AG04449 (cell line): ENCODE results near the gene NGRN.
"Not testable (repeated sequence)": the region's sequence is repeated elsewhere in the genome, so short reads cannot be mapped to it uniquely, and the experiment has no call there.

ENCODE experiments used
- CTCF ChIA-PET: fragments of 350-600 bp; formaldehyde crosslinking; extraction: SDS; loops from one replicate; lab custom pipeline; 2021; ENCODE audit warnings: antibody characterized with exemption; lab: Yijun Ruan, JAX
- POLR2A ChIA-PET: fragments of 400-600, 350-600 bp; formaldehyde crosslinking; extraction: SDS; loops from one replicate; lab custom pipeline; 2020; ENCODE audit warnings: antibody characterized with exemption, inconsistent platforms; lab: Yijun Ruan, JAX
- DNase-seq: peaks from one replicate; pipeline ENCODE4 v3.0.0-alpha.2; 2010; ENCODE audit warnings: low read depth, low spot score
- H3K4me3 ChIP-seq: 2 replicates; pipeline ENCODE4 v1.5.1; 2011; ENCODE audit warnings: low read depth, mild to moderate bottlenecking, control low read depth, low read length
- TF ChIP-seq, protein P1 (sequence below): IDR thresholded peaks from one replicate; pipeline ENCODE4 v1.5.1; 2011; ENCODE audit warnings: mild to moderate bottlenecking, moderate library complexity, low read length, control low read depth, inconsistent platforms; ENCODE audit not compliant: insufficient read depth; ENCODE audit errors: missing control alignments

Gene NGRN

DNA sequence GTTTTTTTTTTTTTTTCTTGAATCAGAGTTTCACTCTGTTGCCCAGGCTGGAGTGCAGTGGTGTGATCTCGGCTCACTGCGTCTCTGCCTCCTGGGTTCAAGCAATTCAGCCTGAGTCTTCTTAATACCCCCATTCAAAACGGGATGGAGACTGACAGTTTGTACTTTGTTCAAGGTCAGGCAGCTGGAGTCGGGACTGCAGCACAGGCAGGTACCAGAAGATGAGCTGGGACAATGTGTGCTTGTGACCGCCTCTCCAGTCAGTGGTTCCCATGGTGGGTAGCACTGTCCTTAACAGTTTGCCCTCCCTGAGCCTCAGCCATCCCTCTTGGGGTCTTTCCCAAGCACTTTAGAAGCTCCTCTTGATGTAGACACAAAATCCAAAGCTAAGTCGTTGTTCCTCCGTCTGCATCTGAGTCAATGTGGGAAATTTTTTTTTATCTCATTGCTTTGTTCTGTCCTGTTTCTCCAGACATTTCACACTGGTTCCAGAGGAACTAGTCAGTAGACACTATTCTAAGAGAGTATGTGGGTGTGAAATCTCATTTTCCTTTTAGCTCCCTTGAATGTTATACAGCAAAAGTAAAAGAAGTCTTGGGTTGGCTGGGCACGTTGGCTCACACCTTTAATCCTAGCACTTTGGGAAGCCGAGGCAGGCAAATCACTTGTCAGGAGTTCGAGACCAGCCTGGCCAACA is 21.4 kb upstream of the NGRN start:
- POLR2A ChIA-PET, result no interaction called here
- TF ChIP-seq, protein P1, sequence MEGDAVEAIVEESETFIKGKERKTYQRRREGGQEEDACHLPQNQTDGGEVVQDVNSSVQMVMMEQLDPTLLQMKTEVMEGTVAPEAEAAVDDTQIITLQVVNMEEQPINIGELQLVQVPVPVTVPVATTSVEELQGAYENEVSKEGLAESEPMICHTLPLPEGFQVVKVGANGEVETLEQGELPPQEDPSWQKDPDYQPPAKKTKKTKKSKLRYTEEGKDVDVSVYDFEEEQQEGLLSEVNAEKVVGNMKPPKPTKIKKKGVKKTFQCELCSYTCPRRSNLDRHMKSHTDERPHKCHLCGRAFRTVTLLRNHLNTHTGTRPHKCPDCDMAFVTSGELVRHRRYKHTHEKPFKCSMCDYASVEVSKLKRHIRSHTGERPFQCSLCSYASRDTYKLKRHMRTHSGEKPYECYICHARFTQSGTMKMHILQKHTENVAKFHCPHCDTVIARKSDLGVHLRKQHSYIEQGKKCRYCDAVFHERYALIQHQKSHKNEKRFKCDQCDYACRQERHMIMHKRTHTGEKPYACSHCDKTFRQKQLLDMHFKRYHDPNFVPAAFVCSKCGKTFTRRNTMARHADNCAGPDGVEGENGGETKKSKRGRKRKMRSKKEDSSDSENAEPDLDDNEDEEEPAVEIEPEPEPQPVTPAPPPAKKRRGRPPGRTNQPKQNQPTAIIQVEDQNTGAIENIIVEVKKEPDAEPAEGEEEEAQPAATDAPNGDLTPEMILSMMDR, result no peak
- CTCF ChIA-PET, result interaction anchor here (1.6 kb wide), 2 partner anchors 13 to 41 kb away, joined by 3 read pairs; no protein-coding TSS in a partner anchor
- H3K4me3 ChIP-seq, result no peak overlapping the region
- DNase-seq, result no peak

DNA sequence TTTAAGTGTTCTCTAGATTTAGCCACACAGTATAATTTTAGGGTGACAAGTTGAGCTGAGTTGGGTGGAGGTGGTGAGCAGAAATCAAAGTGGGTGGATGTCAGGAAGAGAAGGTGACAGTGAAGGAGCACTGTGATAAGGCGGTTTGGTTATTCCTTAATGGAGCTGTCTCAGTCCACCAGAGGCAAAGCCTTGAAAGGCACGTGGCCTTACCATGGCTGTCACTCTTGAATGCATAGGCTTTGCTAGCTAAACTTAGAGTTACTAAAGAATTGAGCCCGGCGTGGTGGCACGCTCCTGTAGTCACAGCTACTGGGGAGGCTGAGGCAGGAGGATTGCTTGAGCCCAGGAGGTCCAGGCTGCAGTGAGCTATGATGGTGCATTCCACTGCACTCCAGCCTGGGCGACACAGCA is 16.7 kb upstream of the NGRN start:
- no peak overlapping the region for H3K4me3 ChIP-seq

DNA sequence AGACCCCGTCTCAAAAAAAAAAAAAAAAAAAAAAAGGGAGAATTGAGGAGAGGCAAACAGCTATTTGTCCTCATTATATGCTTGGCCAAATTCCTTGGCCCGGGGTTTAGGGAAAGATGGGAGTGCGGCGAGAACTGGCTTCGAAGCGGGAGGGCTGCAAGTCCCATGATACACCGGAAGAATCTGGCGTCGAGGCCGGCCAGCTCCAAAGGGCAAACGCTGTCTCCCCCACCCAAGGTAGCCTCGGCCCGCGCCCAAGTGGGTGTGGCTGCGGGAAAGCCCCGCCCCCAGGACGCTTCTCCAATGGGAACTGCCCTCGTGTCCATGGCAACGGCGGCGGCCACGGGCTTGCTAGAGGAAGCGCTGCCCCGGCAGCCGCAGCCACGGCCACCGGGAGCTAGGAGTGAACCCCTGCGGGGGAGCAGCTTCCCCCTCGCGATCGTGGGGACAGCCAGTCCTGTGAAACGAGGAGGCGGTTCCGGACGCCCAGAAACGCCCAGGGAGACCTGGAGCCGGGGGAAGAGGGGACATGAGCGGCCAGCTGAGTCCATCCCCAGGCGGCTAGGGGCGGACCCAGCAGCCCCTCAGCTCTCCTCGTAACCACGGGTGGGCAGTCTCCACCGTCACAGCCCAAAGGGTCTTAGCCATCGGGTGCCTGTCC is 16.1 kb upstream of the NGRN start, which contains the start of gene TTLL13:
TTLL13 (plus strand) TSS at position 354 of the 661 bp plus-strand sequence. CDS start 1,075 bp downstream, outside the sequence.
- peak within 1 kb of the TSS; percentile 70 for H3K4me3 ChIP-seq
- DNase-seq, result peak; percentile 12
- ChIA-PET CTCF (interaction anchor here (0.9 to 2.9 kb wide), 6 partner anchors 11 to 52 kb away, joined by 3 to 13 read pairs (median 4); partner anchors contain the start of genes CIB1, GDPGP1 and NGRN), POLR2A (interaction anchor here (1.4 kb wide), 1 partner anchor 16 kb away, joined by 4 read pairs; the partner anchor contains the start of genes CIB1 and GDPGP1)
- TF ChIP-seq, protein P1, result no peak

More for the DNA sequence above, 16.7 kb upstream of the NGRN start:
- POLR2A ChIA-PET, result interaction anchor here (1.4 kb wide), 1 partner anchor 15 kb away, joined by 4 read pairs; the partner anchor contains the start of genes CIB1 and GDPGP1
- CTCF ChIA-PET, result interaction anchor here (0.9 to 2.9 kb wide), 8 partner anchors 11 to 637 kb away, joined by 3 to 13 read pairs (median 4); partner anchors contain the start of genes CIB1, GDPGP1 and NGRN
- no peak for DNase-seq
- TF ChIP-seq, protein P1, result no peak

DNA sequence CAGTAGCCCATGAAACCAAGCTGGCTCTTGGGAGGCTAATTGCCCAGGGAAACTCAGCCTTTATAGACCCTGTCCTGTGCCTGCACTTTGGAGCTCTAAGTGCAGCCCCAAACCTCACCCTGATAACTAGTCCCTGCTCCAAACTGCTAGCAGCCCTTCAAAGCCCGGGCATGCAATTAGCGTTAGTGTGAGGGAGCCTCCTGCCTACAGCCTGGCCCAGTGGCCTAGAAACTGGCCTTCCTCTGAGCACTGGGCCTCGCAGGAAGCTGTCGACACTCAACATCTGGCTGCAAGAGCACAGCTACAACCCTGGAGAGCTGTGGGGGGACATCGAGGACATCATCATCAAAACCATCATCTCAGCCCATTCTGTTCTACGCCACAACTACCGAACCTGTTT is 7.7 kb upstream of the NGRN start:
- POLR2A ChIA-PET, result no interaction called here
- no peak for DNase-seq
- H3K4me3 ChIP-seq, result no peak overlapping the region
- TF ChIP-seq, protein P1, result no peak
- CTCF ChIA-PET, result no interaction called here

DNA sequence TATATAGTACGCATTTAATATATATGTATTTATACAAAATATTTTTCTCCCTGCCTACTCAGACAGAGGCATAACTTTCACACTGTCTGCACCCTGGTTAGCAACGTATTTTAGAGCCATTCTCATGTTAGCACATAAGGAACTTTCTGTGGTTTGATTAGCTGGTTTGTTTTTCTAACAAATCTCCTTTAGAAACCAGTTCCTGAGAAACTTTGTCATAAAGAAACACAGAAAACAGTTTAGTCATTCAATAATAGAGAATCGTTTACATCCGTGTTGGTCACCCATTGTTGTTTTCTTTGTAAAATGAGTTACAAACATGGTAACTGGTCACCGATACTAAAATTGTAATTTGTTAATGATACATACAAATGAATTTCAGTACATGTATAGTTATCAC is 5.9 kb upstream of the NGRN start:
- POLR2A ChIA-PET, result no interaction called here

DNA sequence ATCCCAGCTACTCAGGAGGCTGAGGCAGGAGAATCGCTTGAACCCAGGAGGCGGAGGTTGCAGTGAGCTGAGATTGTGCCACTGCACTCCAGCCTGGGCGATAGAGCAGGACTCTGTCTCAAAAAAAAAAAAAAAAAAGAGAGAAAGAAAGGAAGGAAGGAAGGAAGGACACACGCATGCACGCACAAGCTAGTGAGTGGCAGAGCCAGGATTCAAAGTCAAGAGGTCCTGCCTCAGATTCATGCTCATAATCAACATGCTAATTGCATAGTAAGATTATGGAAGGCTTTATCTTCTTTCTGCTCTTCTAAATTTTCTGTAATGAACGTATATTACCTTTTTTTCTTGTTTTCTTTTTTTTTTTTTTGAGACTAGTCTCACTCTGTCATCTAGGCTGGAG is 4.7 kb upstream of the NGRN start:
- DNase-seq, POLR2A ChIA-PET, H3K4me3 ChIP-seq, CTCF ChIA-PET: not testable (repeated sequence)

More for the DNA sequence above, 5.9 kb upstream of the NGRN start:
- TF ChIP-seq, protein P1, result no peak
- H3K4me3 ChIP-seq, result no peak overlapping the region
- CTCF ChIA-PET, result no interaction called here
- DNase-seq, result no peak
